ENCODE results near the gene SFXN5. TPM values are rescaled to one million over a fixed set of nuclear protein-coding genes. Genes with fewer than 3 reads are reported as not detected.
A peak's percentile ranks its signal among the peaks of the same experiment; 100 is the strongest.

SFXN5 gene
- total RNA-seq, 1 experiment from 2014 or later, result 22.0 TPM

GRCh38 chr2:72981536-72981935 lies 90.0 kb downstream of the SFXN5 start:
- POLR2A ChIA-PET (ENCODE audit: unreplicated experiment), result no interaction called here
- Histone ChIP-seq H3K27me3 (ENCODE audit: low read length) (no peaks in the 10 kb centered on the region), H3F3A (ENCODE audit: low read length, unreplicated experiment) (no peaks in the 10 kb centered on the region), H3K9ac (ENCODE audit: low read length) (no peak overlapping the region), H4K20me1 (ENCODE audit: low read length) (no peaks in the 10 kb centered on the region), H3K4me1 (ENCODE audit: insufficient read depth, low read length) (peaks cover 11% of the 10 kb centered on the region; the same call in 1 of the 2 replicates), H3K27ac (ENCODE audit: low read length) (no peak overlapping the region), H3K79me2 (ENCODE audit: low read length) (no peaks in the 10 kb centered on the region), H3K9me2 (replicated peaks; ENCODE audit: low read length) (no peaks in the 10 kb centered on the region), H2AFZ (ENCODE audit: low read length) (no peak overlapping the region), H3K36me3 (ENCODE audit: low read depth, low read length) (no peaks in the 10 kb centered on the region), H3K4me3 (ENCODE audit: low read length) (no peak overlapping the region), H3K9me3 (ENCODE audit: low read length) (no peaks in the 10 kb centered on the region), H3K4me2 (ENCODE audit: low read length) (no peak overlapping the region)
- CTCF ChIA-PET, result no interaction called here
- ATAC-seq (no peak), DNase-seq (no peak)
- intact Hi-C loops (cut with micrococcal nuclease), result no loop called here
- BruUV-seq (replicated peaks), result no TSS peak
- TF ChIP-seq, protein P1, sequence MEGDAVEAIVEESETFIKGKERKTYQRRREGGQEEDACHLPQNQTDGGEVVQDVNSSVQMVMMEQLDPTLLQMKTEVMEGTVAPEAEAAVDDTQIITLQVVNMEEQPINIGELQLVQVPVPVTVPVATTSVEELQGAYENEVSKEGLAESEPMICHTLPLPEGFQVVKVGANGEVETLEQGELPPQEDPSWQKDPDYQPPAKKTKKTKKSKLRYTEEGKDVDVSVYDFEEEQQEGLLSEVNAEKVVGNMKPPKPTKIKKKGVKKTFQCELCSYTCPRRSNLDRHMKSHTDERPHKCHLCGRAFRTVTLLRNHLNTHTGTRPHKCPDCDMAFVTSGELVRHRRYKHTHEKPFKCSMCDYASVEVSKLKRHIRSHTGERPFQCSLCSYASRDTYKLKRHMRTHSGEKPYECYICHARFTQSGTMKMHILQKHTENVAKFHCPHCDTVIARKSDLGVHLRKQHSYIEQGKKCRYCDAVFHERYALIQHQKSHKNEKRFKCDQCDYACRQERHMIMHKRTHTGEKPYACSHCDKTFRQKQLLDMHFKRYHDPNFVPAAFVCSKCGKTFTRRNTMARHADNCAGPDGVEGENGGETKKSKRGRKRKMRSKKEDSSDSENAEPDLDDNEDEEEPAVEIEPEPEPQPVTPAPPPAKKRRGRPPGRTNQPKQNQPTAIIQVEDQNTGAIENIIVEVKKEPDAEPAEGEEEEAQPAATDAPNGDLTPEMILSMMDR (conservative IDR thresholded peaks at IDR 0.05; ENCODE audit: low read depth, low read length), result no peak
- TF ChIP-seq EZH2 (IDR thresholded peaks at IDR 0.05; ENCODE audit: low read length, unreplicated experiment), result no peak
- TF ChIP-seq EZH2phosphoT487 (IDR thresholded peaks at IDR 0.05; ENCODE audit: borderline replicate concordance, low read length), result no peak

DNA sequence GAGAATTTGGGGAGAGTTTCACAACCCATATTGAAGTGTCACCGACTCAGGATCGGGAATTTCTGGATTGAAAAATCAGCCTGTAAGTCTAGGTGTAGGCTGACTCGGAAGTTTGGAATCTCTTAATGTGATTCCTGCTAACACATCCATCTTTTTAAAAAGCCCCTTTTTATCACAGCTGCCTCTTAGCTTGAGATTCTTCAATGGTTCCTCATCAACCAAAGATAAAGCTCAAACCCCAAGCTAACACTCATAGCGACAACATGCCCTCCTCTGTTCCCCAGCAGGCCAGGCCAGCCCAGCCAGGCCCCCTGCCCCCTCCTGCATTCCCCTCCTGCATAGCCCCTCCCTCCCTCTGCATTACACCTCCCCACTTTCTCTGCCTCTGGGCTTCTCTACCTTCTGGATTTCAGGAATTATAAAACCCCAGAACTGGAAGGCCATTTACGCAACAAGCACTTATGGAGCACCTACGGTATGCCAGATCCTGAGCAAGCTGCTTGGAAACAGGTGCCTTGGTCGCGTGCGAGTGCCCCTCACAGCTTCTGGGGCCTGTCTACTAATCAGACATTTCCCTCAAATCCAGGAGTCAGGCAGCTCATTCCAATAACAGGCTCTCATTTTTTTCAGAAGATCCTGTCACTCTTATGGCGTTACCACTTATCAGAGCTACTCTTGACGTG lies 90.8 kb downstream of the SFXN5 start:
- Histone ChIP-seq H3K9me2 (replicated peaks; ENCODE audit: low read length) (no peaks in the 10 kb centered on the region), H3K9ac (ENCODE audit: low read length) (no peak overlapping the region), H4K20me1 (ENCODE audit: low read length) (no peaks in the 10 kb centered on the region), H3K79me2 (ENCODE audit: low read length) (no peaks in the 10 kb centered on the region), H3F3A (ENCODE audit: low read length, unreplicated experiment) (no peaks in the 10 kb centered on the region), H2AFZ (ENCODE audit: low read length) (no peak overlapping the region), H3K27me3 (ENCODE audit: low read length) (no peaks in the 10 kb centered on the region), H3K4me1 (ENCODE audit: insufficient read depth, low read length) (peaks cover 11% of the 10 kb centered on the region; the same call in 1 of the 2 replicates), H3K4me3 (ENCODE audit: low read length) (no peak overlapping the region), H3K9me3 (ENCODE audit: low read length) (no peaks in the 10 kb centered on the region), H3K4me2 (ENCODE audit: low read length) (no peak overlapping the region), H3K27ac (ENCODE audit: low read length) (no peak overlapping the region), H3K36me3 (ENCODE audit: low read depth, low read length) (no peaks in the 10 kb centered on the region)
- intact Hi-C loops (cut with micrococcal nuclease), result no loop called here
- ChIA-PET POLR2A (ENCODE audit: unreplicated experiment) (no interaction called here), CTCF (no interaction called here)
- ATAC-seq (no peak), DNase-seq (peak; percentile 37)
- BruUV-seq (replicated peaks), result no TSS peak
- TF ChIP-seq, protein P1 (conservative IDR thresholded peaks at IDR 0.05; ENCODE audit: low read depth, low read length), result no peak
- no peak for TF ChIP-seq EZH2phosphoT487 (IDR thresholded peaks at IDR 0.05; ENCODE audit: borderline replicate concordance, low read length)
- no peak for TF ChIP-seq EZH2 (IDR thresholded peaks at IDR 0.05; ENCODE audit: low read length, unreplicated experiment)

DNA sequence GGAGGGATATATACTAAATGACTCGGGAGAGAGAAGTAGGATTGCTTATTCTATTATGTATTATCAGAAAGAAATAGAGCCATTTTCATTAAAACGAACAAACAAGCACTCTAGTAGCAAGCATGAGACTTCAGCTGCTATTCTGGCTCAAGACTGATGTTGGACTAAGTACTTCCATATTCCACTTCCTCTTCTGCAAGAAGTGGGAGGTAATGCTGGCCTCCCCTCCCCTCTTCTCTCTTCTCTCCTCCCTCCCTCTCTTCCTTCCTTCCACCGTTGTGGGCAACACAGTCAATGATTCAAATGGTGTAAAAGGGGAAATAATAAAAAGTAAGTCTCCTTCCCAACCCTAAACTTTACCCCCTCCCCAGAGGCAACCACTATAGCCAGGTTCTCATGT lies 91.6 kb downstream of the SFXN5 start:
- Histone ChIP-seq H3K9me2 (replicated peaks; ENCODE audit: low read length) (no peaks in the 10 kb centered on the region), H3F3A (ENCODE audit: low read length, unreplicated experiment) (no peaks in the 10 kb centered on the region), H2AFZ (ENCODE audit: low read length) (no peak overlapping the region), H3K36me3 (ENCODE audit: low read depth, low read length) (no peaks in the 10 kb centered on the region), H3K27me3 (ENCODE audit: low read length) (no peaks in the 10 kb centered on the region), H3K9me3 (ENCODE audit: low read length) (no peaks in the 10 kb centered on the region), H3K4me2 (ENCODE audit: low read length) (no peak overlapping the region), H3K4me1 (ENCODE audit: insufficient read depth, low read length) (peaks cover 11% of the 10 kb centered on the region; the same call in 1 of the 2 replicates), H3K27ac (ENCODE audit: low read length) (no peak overlapping the region), H3K79me2 (ENCODE audit: low read length) (no peaks in the 10 kb centered on the region), H4K20me1 (ENCODE audit: low read length) (no peaks in the 10 kb centered on the region), H3K9ac (ENCODE audit: low read length) (no peak overlapping the region), H3K4me3 (ENCODE audit: low read length) (no peak overlapping the region)
- BruUV-seq (replicated peaks), result no TSS peak
- intact Hi-C loops (cut with micrococcal nuclease), result no loop called here
- POLR2A ChIA-PET (ENCODE audit: unreplicated experiment), result no interaction called here
- ATAC-seq (no peak), DNase-seq (no peak)
- CTCF ChIA-PET, result no interaction called here
- no peak for TF ChIP-seq EZH2phosphoT487 (IDR thresholded peaks at IDR 0.05; ENCODE audit: borderline replicate concordance, low read length)
